Gastroesophageal sphincter (tissue), 3 donors: ENCODE data around the gene GPATCH2.

Source experiments
- CTCF ChIP-seq, 4 experiments: fragments of 200-600 bp in 2 of 4; fragments of 450-650 bp in 2 of 4; sonication (generic) in 1 of 4; IDR thresholded peaks; one replicate each; pipeline ENCODE4 v1.5.1; 2017 to 2019; ENCODE audit warnings: antibody characterized with exemption in 4 of 4, mild to moderate bottlenecking in 2 of 4, moderate library complexity in 2 of 4
- EP300 ChIP-seq: sonication (generic); formaldehyde crosslinking; IDR thresholded peaks from one replicate; pipeline ENCODE4 v1.6.1; 2017; ENCODE audit warnings: antibody characterized with exemption, mild to moderate bottlenecking
- POLR2A ChIP-seq, 2 donors: fragments of 450-650 bp; IDR thresholded peaks; one replicate each; pipeline ENCODE4 v1.6.1; 2017; ENCODE audit warnings: antibody characterized with exemption in 2 of 2, mild to moderate bottlenecking in 2 of 2, moderate library complexity in 1 of 2

DNA sequence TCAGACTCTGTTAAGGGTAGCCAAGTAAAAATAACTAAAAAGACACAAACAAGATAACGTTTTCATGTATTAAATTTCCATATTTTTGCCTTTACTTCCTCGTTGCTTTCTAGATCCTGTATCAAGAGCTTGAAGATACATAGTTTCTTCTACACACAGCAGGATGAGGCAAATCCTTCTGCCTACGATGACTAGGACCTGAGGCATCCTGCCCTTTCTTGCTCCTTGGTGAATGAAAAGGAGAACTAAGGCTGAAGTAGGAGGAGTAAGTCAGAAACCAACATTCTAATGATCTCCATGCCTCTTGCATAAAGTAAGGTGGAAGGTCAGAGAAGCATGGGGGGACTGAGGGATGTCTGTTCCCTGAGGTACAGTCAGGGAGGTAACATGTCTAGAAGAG lies 102.6 kb downstream of the GPATCH2 start:
- TF ChIP-seq EP300, result no peak
- no peak for TF ChIP-seq POLR2A (IDR thresholded peaks at IDR 0.05)
- TF ChIP-seq CTCF (IDR thresholded peaks at IDR 0.05), result no peak
